ENCODE results near the gene COP1. TPM values are rescaled to one million over a fixed set of nuclear protein-coding genes. Genes with fewer than 3 reads are reported as not detected.

COP1 gene
- total RNA-seq, 1 experiment from 2014 or later = 33.1 TPM

DNA sequence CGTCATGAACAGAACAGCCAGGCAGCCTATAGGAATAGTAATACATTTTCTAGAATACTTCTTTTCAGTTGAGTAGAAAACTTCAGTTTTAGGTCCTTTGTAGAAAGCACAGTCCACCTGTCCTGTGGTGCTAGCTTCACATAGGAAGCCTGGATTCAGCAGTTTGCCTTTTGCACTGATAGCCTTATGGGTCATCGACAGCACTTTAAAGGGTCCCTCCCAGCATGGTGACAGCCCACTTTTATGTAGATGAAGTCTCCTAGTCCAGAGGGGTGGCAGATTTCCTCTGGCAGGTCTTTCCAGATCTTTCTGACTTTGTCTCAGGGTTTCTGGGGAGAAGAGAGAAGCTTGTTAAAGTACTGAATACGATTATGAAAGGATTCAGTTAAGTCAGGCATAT lies 302.3 kb downstream of the COP1 start:
- Histone ChIP-seq H3K9ac (ENCODE audit: low read length) (no peak overlapping the region), H3K4me1 (ENCODE audit: control insufficient read depth in 1 of 2, insufficient read depth in 2 of 2, low read length in 2 of 2) (no peaks in the 10 kb centered on the region), H3K36me3 (ENCODE audit: control insufficient read depth in 1 of 2, insufficient read depth in 2 of 2, low read length in 2 of 2) (no peaks in the 10 kb centered on the region), H2AFZ (ENCODE audit: low read depth, low read length, poor library complexity, severe bottlenecking) (no peak overlapping the region), H3K9me3 (ENCODE audit: control insufficient read depth in 1 of 2, insufficient read depth in 1 of 2, low read depth in 1 of 2, low read length in 2 of 2) (peaks cover 0 to 3% of the 10 kb centered on the region in 2 experiments; a peak in 1 of 4 replicates), H3K4me2 (ENCODE audit: low read length) (no peak overlapping the region), H4K20me1 (ENCODE audit: insufficient read depth) (no peaks in the 10 kb centered on the region), H3K27ac (ENCODE audit: low read depth, low read length) (no peak overlapping the region), H3K9me2 (ENCODE audit: insufficient read depth) (no peaks in the 10 kb centered on the region), H3K4me3 (replicated peaks in 1 of 2; ENCODE audit: low read depth in 1 of 2, low read length in 2 of 2) (no peak overlapping the region), H3K27me3 (ENCODE audit: insufficient read depth, low read length) (no peaks in the 10 kb centered on the region), H3K79me2 (ENCODE audit: insufficient read depth, low read length) (no peaks in the 10 kb centered on the region)
- TF ChIP-seq FOSL1 (IDR thresholded peaks at IDR 0.05; ENCODE audit: low read depth) (no peak), SRF (IDR thresholded peaks at IDR 0.05; ENCODE audit: low read depth) (no peak)
- TF ChIP-seq, protein P1, sequence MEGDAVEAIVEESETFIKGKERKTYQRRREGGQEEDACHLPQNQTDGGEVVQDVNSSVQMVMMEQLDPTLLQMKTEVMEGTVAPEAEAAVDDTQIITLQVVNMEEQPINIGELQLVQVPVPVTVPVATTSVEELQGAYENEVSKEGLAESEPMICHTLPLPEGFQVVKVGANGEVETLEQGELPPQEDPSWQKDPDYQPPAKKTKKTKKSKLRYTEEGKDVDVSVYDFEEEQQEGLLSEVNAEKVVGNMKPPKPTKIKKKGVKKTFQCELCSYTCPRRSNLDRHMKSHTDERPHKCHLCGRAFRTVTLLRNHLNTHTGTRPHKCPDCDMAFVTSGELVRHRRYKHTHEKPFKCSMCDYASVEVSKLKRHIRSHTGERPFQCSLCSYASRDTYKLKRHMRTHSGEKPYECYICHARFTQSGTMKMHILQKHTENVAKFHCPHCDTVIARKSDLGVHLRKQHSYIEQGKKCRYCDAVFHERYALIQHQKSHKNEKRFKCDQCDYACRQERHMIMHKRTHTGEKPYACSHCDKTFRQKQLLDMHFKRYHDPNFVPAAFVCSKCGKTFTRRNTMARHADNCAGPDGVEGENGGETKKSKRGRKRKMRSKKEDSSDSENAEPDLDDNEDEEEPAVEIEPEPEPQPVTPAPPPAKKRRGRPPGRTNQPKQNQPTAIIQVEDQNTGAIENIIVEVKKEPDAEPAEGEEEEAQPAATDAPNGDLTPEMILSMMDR (IDR thresholded peaks at IDR 0.05 in 2 of 3, conservative IDR thresholded peaks at IDR 0.05 in 1 of 3; ENCODE audit: borderline replicate concordance in 1 of 3, insufficient read depth in 1 of 3, low read depth in 2 of 3, low read length in 2 of 3) = no peak
- intact Hi-C loops (cut with micrococcal nuclease) = no loop called here
- ChIA-PET POLR2A (no interaction called here), CTCF (no interaction called here), RAD21 (ENCODE audit: low non-redundant PET in 1 of 2, low total read pairs in 2 of 2, uncharacterized antibody in 2 of 2, unreplicated experiment in 2 of 2) (no interaction called here)
- DNase-seq (ENCODE audit: low read depth, low spot score) = no peak
- no TSS peak for BruUV-seq (replicated peaks)
- ATAC-seq = no peak

DNA sequence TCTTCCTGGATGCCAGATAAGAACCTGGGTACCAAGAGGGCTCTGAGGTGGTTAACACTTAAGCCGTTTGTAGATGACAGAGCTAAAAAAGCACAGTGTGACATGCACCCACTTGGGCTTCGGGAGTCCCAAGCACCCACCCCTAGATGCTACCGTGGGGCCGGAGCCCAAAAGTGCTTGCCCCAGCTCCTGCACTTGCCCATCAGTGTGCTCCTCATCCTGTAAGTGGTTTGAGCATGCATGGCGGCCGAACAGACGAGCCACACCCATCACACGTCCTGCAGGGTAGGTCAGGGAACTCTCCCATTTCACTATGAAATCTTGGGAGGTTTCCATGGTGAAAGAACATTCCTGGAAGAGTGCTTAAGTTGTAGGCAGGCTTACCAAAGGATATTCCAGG lies 304.8 kb downstream of the COP1 start:
- no peaks in the 10 kb centered on the region for H4K20me1 ChIP-seq (ENCODE audit: insufficient read depth)
- no peaks in the 10 kb centered on the region for H3K79me2 ChIP-seq (ENCODE audit: insufficient read depth, low read length)
- H3K27me3 ChIP-seq (ENCODE audit: insufficient read depth, low read length) = no peaks in the 10 kb centered on the region
- no peak for DNase-seq (ENCODE audit: low read depth, low spot score)
- ChIA-PET CTCF (no interaction called here), RAD21 (ENCODE audit: low non-redundant PET in 1 of 2, low total read pairs in 2 of 2, uncharacterized antibody in 2 of 2, unreplicated experiment in 2 of 2) (no interaction called here), POLR2A (no interaction called here)
- H3K27ac ChIP-seq (ENCODE audit: low read depth, low read length) = no peak overlapping the region
- H3K9me3 ChIP-seq (ENCODE audit: control insufficient read depth in 1 of 2, insufficient read depth in 1 of 2, low read depth in 1 of 2, low read length in 2 of 2) = no peaks in the 10 kb centered on the region
- ATAC-seq = no peak
- H3K4me2 ChIP-seq (ENCODE audit: low read length) = no peak overlapping the region
- H3K36me3 ChIP-seq (ENCODE audit: control insufficient read depth in 1 of 2, insufficient read depth in 2 of 2, low read length in 2 of 2) = no peaks in the 10 kb centered on the region
- H2AFZ ChIP-seq (ENCODE audit: low read depth, low read length, poor library complexity, severe bottlenecking) = no peak overlapping the region
- H3K9me2 ChIP-seq (ENCODE audit: insufficient read depth) = no peaks in the 10 kb centered on the region
- intact Hi-C loops (cut with micrococcal nuclease) = no loop called here
- H3K4me1 ChIP-seq (ENCODE audit: control insufficient read depth in 1 of 2, insufficient read depth in 2 of 2, low read length in 2 of 2) = no peaks in the 10 kb centered on the region
- BruUV-seq (replicated peaks) = no TSS peak
- no peak for TF ChIP-seq RAD21 (IDR thresholded peaks at IDR 0.05; ENCODE audit: low read depth)
- TF ChIP-seq FOSL1 (IDR thresholded peaks at IDR 0.05; ENCODE audit: low read depth) = no peak
- TF ChIP-seq ELF1 (IDR thresholded peaks at IDR 0.05; ENCODE audit: borderline replicate concordance, low read depth) = no peak
- TF ChIP-seq, protein P2, sequence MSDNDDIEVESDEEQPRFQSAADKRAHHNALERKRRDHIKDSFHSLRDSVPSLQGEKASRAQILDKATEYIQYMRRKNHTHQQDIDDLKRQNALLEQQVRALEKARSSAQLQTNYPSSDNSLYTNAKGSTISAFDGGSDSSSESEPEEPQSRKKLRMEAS (IDR thresholded peaks at IDR 0.05) = no peak
- TF ChIP-seq EZH2 (IDR thresholded peaks at IDR 0.05) = no peak
- no peak for TF ChIP-seq SP1 (IDR thresholded peaks at IDR 0.05; ENCODE audit: low read depth)
- H3K4me3 ChIP-seq (replicated peaks in 1 of 2; ENCODE audit: low read depth in 1 of 2, low read length in 2 of 2) = no peak overlapping the region
- no peak overlapping the region for H3K9ac ChIP-seq (ENCODE audit: low read length)

All from HCT116 (cell line).